Ishikawa (cell line): ENCODE measurements around the gene QPCTL.

Experiments
- CEBPB ChIP-seq: IDR thresholded peaks from 2 replicates; pipeline ENCODE4 v1.6.1; 2012
- CREB1 ChIP-seq: IDR thresholded peaks from 2 replicates; pipeline ENCODE4 v1.6.1; 2012; ENCODE audit warnings: low read depth
- EGR1 ChIP-seq: IDR thresholded peaks from 2 replicates; pipeline ENCODE4 v1.6.1; 2012
- EP300 ChIP-seq: IDR thresholded peaks from 2 replicates; pipeline ENCODE4 v1.6.1; 2012; ENCODE audit warnings: borderline replicate concordance
- FOXM1 ChIP-seq: IDR thresholded peaks from 2 replicates; pipeline ENCODE4 v1.6.1; 2012; ENCODE audit warnings: low read depth, borderline replicate concordance
- NFIC ChIP-seq: IDR thresholded peaks from 2 replicates; pipeline ENCODE4 v1.6.1; 2012
- RAD21 ChIP-seq: IDR thresholded peaks from 2 replicates; pipeline ENCODE4 v1.6.1; 2012; ENCODE audit warnings: low read depth
- TAF1 ChIP-seq: IDR thresholded peaks from 2 replicates; pipeline ENCODE4 v1.6.1; 2012; ENCODE audit warnings: low read depth, mild to moderate bottlenecking
- TCF12 ChIP-seq: IDR thresholded peaks from 2 replicates; pipeline ENCODE4 v1.6.1; 2012; ENCODE audit warnings: low read depth
- TEAD4 ChIP-seq: IDR thresholded peaks from 2 replicates; pipeline ENCODE4 v1.6.1; 2012
- YY1 ChIP-seq: IDR thresholded peaks from 2 replicates; pipeline ENCODE4 v1.6.1; 2012; ENCODE audit warnings: low read depth
- ZBTB7A ChIP-seq: IDR thresholded peaks from 2 replicates; pipeline ENCODE4 v1.6.1; 2012; ENCODE audit warnings: low read depth
- TF ChIP-seq, protein P1 (sequence below): IDR thresholded peaks from 2 replicates; pipeline ENCODE4 v1.6.1; 2012
- TF ChIP-seq, protein P2 (sequence below): IDR thresholded peaks from 2 replicates; pipeline ENCODE4 v1.6.1; 2012
- TF ChIP-seq, protein P3 (sequence below): IDR thresholded peaks from 2 replicates; pipeline ENCODE4 v1.6.1; 2012; ENCODE audit warnings: low read depth, mild to moderate bottlenecking

The QPCTL gene

DNA sequence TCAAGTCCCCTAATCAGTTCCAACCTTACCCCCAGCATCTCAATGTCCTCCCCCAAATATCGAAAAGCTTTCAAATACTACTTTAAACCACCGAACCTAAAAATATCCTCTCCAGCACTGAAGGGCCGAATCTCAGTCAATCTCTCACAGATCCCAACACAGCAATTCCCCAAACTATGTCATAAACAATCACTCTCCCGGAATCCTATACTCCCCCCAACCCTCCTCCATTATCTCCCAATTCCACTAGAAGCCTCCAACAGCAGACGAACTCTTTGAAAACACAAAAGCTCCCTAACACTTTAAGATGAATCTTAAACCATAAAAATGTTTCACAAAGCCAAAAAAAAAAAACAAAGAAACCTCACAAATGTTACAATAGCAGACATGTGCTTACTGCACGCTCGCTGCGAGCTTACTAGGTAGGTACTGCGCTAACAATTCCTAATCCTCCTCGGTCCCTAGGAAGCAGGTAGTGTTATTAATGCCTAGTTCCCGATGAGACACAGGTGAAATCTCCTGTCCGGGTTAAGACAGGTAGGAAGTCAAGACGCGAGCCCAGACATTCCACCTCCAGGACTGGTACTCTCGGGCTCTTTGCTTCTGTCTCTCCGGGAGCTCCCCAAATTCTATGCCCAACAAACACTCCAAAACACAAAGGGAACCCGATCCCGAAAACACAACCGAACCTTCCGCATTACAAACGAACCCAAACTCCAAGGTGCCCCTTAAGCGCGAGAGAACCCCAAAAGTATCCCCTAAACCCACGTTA is 24.1 kb downstream of the QPCTL start:
- TF ChIP-seq RAD21: no peak
- TF ChIP-seq CEBPB: no peak
- peak; percentile 13; the same call in 1 of the 2 replicates for TF ChIP-seq TEAD4
- TF ChIP-seq, protein P1, sequence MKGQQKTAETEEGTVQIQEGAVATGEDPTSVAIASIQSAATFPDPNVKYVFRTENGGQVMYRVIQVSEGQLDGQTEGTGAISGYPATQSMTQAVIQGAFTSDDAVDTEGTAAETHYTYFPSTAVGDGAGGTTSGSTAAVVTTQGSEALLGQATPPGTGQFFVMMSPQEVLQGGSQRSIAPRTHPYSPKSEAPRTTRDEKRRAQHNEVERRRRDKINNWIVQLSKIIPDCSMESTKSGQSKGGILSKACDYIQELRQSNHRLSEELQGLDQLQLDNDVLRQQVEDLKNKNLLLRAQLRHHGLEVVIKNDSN: no peak
- TF ChIP-seq EGR1: no peak
- TF ChIP-seq, protein P2, sequence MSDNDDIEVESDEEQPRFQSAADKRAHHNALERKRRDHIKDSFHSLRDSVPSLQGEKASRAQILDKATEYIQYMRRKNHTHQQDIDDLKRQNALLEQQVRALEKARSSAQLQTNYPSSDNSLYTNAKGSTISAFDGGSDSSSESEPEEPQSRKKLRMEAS: no peak
- TF ChIP-seq TAF1: no peak

DNA sequence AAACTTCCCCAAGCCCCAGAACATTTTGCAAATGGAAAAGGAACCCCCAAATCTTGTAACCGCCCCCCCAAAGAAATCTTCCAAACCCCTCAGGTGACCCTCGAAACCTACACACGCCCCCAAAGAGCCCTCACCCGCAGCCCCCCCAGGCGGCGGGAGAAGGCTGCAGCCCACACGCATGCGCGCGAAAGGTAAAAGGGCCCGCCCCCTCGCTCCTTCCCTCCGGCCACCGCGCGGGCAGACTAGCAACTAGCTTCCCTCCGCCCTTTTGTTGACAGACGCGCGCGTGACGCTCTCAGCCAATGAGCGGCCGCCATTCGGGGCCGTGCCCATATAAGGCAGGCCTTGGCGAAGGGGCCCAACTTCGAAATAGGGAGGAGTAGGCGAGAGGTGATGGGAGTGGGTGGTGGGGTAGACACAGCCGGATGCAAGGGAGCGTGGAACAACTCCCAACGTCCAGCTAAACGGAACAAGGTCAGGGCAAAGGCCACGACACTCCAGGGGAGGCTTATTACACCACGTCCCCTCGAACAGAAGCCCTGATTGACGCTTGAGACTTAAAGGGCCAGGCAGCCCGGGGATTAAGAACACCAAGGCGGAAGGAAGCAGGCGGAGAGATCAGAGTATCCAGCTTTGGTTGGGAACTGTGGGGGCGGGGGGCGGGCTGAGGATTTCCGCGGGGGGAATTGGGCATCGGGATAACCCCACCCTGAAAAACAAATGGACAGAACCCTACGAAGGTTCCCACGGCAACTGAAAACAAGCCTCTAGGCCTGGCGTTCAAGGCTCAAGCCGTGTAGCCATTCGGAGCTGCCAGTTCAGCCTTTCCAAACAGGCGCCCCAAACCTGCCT is 24.9 kb downstream of the QPCTL start:
- TF ChIP-seq, protein P2: peak; percentile 81
- TF ChIP-seq EP300: peak; percentile 72; the same call in 1 of the 2 replicates
- TF ChIP-seq NFIC: no peak
- TF ChIP-seq RAD21: peak; percentile 9; the same call in 1 of the 2 replicates
- peak; percentile 74; the same call in 1 of the 2 replicates for TF ChIP-seq YY1
- TF ChIP-seq, protein P3, sequence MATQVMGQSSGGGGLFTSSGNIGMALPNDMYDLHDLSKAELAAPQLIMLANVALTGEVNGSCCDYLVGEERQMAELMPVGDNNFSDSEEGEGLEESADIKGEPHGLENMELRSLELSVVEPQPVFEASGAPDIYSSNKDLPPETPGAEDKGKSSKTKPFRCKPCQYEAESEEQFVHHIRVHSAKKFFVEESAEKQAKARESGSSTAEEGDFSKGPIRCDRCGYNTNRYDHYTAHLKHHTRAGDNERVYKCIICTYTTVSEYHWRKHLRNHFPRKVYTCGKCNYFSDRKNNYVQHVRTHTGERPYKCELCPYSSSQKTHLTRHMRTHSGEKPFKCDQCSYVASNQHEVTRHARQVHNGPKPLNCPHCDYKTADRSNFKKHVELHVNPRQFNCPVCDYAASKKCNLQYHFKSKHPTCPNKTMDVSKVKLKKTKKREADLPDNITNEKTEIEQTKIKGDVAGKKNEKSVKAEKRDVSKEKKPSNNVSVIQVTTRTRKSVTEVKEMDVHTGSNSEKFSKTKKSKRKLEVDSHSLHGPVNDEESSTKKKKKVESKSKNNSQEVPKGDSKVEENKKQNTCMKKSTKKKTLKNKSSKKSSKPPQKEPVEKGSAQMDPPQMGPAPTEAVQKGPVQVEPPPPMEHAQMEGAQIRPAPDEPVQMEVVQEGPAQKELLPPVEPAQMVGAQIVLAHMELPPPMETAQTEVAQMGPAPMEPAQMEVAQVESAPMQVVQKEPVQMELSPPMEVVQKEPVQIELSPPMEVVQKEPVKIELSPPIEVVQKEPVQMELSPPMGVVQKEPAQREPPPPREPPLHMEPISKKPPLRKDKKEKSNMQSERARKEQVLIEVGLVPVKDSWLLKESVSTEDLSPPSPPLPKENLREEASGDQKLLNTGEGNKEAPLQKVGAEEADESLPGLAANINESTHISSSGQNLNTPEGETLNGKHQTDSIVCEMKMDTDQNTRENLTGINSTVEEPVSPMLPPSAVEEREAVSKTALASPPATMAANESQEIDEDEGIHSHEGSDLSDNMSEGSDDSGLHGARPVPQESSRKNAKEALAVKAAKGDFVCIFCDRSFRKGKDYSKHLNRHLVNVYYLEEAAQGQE: no peak
- TF ChIP-seq TAF1: peak; percentile 61; the same call in 1 of the 2 replicates
- peak; percentile 70 for TF ChIP-seq EGR1
- TF ChIP-seq ZBTB7A: peak; percentile 76; the same call in 1 of the 2 replicates
- TF ChIP-seq FOXM1: peak; percentile 67; the same call in 1 of the 2 replicates
- no peak; the same call in 1 of the 2 replicates for TF ChIP-seq CREB1
- TF ChIP-seq TEAD4: peak; percentile 13; the same call in 1 of the 2 replicates
- no peak for TF ChIP-seq CEBPB
- TF ChIP-seq TCF12: 0 out of 2 replicates have a peak, but pooled peaks have one; percentile 20
- TF ChIP-seq, protein P1: peak; percentile 93

DNA sequence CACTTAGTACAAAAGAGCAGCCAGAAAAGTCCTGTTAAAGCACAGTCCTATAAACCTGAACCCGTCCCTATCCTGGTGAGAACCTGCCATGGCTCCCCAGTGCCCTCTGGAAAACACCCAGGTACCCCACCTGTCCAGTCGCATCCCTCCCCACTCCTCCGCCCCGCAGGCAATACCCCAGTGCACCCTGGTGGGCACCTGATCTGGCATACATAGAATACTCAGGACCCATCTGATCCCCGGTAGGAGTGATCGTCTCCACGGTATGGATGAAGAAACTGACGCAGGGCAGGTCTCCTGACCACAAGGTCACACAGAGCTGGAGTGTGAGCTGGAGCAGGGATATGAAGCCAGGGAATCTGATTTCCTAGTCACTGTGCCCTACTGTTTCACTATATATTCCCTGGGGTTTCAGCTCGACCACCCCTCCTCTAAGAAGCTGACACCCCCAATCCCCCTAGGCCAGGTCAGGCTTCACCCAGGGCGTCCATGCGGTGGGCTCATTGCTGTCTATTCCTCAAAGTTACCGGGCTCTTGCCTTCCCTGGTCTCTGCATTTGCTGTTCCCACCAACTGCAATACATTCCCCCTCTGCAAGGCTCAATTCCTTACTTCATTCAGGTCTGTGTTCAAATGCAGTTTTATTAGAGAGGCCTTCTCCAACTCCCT is 25.7 kb downstream of the QPCTL start:
- TF ChIP-seq YY1 (no peak), TAF1 (no peak), RAD21 (no peak), ZBTB7A (no peak), TEAD4 (no peak), TCF12 (no peak), EGR1 (no peak)
- TF ChIP-seq, protein P3: no peak

DNA sequence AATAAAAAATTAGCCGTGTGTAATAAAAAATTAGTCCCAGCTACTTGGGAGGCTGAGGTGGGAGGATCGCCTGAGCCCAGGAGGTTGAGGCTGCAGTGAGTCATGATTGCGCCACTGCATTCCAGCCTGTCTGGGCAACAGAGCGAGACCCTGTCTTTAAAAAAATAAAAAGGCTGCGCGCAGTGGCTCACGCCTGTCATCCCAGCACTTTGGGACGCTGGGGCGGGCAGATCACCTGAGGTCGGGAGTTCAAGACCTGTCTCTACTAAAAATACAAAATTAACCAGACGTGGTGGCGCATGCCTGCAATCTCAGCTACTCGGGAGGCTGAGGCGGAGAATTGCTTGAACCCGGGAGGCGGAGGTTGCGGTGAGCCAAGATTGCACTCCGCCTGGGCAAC is 36.2 kb downstream of the QPCTL start:
- TF ChIP-seq TEAD4 (0 out of 2 replicates have a peak, but pooled peaks have one; percentile 12), CEBPB (peak; percentile 47; the same call in 1 of the 2 replicates)

DNA sequence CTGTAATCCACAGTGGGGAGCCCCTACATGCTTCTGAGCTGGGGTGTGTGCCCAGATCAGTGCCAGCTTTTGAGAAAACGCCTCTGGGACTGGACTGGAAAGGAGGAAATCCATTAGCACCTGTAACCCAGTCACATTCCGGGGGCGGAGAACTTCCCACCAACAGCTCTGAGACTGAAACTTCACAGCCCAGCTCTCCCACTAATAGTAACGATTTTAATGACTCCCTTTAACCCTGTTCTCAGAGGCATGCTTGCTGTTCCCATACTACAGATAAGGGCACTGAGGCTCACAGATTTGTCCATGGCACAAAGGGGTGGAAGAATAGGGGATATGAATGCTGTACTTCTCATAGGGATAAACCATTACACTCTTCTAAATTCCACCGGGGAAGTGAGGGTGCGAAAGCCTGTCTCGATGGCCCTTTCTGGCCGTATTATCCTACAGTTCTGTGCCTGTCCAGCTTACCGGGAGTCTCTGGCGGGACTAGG is 37.4 kb downstream of the QPCTL start:
- TF ChIP-seq TCF12: no peak
- peak; percentile 70; the same call in 1 of the 2 replicates for TF ChIP-seq EGR1
